Activated CD8-positive, alpha-beta memory T cell treated with anti-CD3 and anti-CD28 coated beads for 1 hour (primary cell): Measurements from ENCODE around the gene CHCHD6.

ENCODE experiments used
- DNase-seq, 2 donors: peaks; one replicate each; pipeline ENCODE4 v3.0.0-alpha.2; 2020; ENCODE audit warnings: low read depth in 1 of 2; ENCODE audit errors: extremely low read depth in 1 of 2

Gene CHCHD6

GRCh38 chr3:126816986-126817777 lies 113.1 kb downstream of the CHCHD6 start:
- no peak for DNase-seq

GRCh38 chr3:126817781-126818180 lies 113.7 kb downstream of the CHCHD6 start:
- no peak for DNase-seq

- no peak for DNase-seq
Observed at GRCh38 chr3:126818400-126819095, 114.5 kb downstream of the CHCHD6 start.

GRCh38 chr3:126826693-126827092 lies 122.7 kb downstream of the CHCHD6 start:
- DNase-seq: no peak

GRCh38 chr3:126827121-126827520 lies 123.1 kb downstream of the CHCHD6 start:
- DNase-seq: no peak

GRCh38 chr3:126828306-126828705 lies 124.3 kb downstream of the CHCHD6 start:
- DNase-seq: no peak

GRCh38 chr3:126832933-126833332 lies 128.9 kb downstream of the CHCHD6 start:
- DNase-seq: no peak

GRCh38 chr3:126834596-126835471 lies 130.8 kb downstream of the CHCHD6 start:
- DNase-seq: no peak

- DNase-seq: no peak
Observed at GRCh38 chr3:126835472-126836219, 131.6 kb downstream of the CHCHD6 start.

GRCh38 chr3:126836220-126836860 lies 132.3 kb downstream of the CHCHD6 start:
- DNase-seq: no peak

GRCh38 chr3:126837773-126838172 lies 133.7 kb downstream of the CHCHD6 start:
- no peak for DNase-seq

GRCh38 chr3:126845920-126846715 lies 142.1 kb downstream of the CHCHD6 start:
- no peak for DNase-seq

- no peak for DNase-seq
Observed at GRCh38 chr3:126847061-126847460, 143.0 kb downstream of the CHCHD6 start.

- DNase-seq: no peak
Observed at GRCh38 chr3:126848991-126849390, 145.0 kb downstream of the CHCHD6 start.

- DNase-seq: no peak
Observed at GRCh38 chr3:126849768-126850167, 145.7 kb downstream of the CHCHD6 start.

GRCh38 chr3:126850370-126851085 lies 146.5 kb downstream of the CHCHD6 start:
- DNase-seq: no peak

- DNase-seq: no peak
Observed at GRCh38 chr3:126851382-126851781, 147.3 kb downstream of the CHCHD6 start.

GRCh38 chr3:126851934-126852333 lies 147.9 kb downstream of the CHCHD6 start:
- no peak for DNase-seq

GRCh38 chr3:126852511-126852910 lies 148.5 kb downstream of the CHCHD6 start:
- no peak for DNase-seq
